GM19397 (cell line): ENCODE measurements around the gene BTBD6.

ENCODE experiments used
- ATAC-seq: cut with Tn5 transposase; IDR thresholded peaks from one replicate; pipeline ENCODE4 v1.9.1; 2021; ENCODE audit warnings: mild to moderate bottlenecking, moderate library complexity; ENCODE audit not compliant: unreplicated experiment

The BTBD6 gene

DNA sequence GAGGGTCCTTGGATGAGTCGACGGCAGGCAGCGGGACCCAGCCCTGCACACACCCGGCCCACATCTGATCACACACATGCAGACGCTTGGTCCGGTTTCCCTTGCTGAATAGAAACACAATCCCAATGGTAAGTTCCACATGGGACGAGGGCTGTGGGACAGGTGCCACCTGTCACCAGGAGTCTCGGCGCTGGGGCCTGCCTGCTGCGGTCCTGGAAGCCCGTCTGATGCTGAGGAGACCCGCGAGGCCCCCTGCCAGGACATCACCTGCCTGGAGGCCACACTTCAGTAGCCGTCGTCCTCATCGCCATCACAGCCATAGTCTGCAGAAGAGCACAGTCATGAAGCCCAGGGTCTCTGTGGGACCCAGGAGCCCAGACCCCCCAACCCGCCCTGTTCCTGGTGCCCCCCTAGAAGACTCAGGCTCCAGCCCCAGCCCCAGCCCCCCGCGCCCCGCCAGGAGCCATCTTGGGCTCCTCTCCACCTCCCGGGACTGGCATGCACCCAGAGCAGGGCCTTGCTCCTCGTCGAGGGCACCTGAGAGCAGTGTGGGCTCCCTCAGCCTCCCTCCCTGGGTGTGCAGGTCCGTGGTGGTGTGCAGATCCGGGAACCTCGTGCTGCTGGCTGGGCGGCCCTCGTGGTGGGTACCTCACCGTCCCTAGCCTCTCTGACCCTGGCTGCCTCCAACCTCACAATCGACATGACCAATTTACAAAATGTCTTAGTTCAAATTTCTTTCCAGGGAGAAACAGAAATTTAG is 37.9 kb upstream of the BTBD6 start:
- no peak for ATAC-seq

DNA sequence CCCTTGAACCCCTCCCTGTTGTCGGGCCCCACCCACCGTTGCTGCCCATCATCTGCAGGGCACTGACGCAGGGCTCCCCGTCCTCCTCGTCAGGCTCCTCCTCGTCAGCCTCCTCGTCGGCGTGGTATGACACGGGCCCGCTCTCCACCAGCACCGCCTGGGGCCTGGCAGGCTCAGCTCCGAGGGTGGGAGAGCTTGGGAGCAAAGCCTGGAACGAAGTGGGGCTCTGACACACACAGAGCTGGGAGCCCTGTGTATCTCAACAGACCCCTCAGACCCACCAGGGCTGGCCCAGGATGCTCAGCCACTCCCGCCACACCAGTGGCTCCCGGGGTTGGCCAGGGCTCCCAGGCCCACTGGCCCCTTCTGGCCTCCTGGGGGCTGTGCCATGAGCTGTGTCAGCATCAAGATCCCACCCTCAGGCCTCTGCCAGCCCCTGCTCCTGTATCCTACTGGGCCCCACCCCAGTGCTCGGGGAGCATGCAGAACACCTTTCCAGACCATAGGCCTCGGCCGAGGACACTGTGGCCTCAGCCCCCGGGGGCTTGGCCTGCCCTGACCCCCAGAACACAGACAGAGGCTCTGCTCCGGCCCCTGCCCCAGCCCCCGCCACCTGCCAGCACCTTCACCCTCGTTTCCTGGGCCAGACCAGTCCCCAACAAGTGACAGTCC is 37.1 kb upstream of the BTBD6 start:
- ATAC-seq: no peak

DNA sequence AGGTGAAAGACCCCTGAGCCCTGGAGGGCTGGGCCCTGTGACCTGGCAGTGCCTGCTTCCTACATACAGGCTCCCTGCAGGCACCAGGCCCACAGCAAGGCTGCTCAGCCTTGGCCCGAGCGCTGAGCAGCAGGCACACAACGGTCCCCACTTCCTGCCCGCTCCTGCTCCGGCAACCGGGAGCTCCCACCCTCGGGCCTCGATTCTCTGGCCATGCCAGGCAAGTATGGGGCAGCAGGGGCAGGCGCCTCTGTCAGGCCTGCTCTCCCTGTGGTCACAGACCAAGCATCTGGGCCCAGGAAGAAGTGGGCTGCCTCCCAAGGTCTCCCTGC is 36.6 kb upstream of the BTBD6 start:
- no peak for ATAC-seq

DNA sequence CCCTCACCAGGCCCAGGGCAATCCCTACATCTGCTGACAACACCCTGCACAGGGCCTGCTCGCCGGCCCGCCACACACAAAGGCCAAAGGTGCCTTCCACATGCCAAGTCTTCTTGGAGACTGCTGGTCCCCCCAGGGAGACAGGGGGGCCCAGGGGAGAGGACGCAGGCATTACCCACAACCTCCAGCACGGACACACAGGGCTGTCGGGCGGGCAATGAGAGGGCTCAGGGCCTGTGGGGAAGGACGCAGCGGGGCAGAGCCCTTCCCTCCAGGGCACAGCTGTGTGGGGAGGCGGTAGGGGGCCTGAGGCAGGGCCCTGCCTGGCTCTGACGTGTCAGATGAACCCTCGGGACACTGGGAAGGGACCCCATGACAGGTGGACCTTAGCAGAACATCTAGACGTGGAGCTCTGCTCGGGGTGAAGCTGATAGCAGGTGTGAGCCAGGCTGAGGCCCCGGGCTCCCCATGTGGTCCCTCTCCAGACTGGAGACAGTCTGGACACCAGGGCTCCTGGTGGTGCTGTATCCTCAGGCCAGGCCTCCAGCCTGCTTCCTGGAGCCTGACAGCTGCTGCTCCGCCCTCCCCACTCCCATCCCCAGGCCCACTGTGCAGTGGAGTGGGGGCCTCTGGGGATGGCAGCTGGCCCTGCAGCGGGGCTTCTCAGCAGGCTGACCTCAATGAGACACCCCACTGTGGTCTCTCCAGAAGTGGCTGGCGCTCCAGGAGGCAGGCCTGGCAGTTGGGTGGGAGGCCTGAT is 35.6 kb upstream of the BTBD6 start:
- ATAC-seq: no peak

DNA sequence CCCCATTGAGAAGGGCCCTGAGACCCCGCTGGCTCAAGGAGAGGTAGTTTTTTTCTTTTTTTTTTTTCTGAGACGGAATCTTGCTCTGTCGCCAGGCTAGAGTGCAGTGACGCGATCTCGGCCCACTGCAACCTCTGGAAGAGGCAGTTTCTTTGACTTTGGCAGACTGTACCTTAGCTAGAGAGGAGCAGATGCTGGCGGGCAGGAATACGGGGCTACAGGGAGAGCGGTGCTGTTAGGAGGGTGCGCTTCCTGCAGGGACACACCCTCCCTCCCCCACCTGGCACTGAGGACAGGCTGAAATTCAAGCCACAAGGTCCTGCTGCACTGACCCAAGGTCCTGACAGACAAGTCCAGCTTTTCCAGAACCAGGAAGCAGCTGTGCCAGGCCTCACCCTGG is 35.0 kb upstream of the BTBD6 start:
- no peak for ATAC-seq

DNA sequence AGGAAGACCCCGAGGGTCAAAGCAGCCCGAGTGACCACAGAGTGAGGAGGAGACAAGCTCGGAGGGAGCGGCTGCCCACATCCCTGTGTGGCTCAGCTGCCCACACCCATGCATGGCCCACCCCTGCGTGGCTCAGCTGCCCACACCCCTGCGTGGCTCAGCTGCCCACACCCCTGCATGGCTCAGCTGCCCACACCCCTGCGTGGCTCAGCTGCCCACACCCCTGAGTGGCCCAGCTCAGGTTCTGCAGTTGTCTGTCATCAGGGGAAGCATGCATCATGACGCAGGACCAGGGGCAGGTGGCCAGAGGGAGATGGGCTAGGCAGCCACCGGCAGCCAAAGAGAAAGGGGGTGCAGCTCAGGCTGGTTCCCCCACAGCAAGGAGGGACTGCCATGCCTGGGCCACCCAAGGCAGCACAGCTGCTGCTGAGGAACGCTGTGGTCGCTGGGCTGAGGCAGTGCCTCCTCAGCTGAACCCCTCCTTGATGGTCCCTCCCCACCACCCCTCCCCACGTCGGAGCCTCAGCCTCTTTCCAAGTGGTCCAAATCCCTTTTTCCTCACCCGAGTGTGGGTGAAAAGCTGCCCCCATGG is 33.9 kb upstream of the BTBD6 start:
- no peak for ATAC-seq

DNA sequence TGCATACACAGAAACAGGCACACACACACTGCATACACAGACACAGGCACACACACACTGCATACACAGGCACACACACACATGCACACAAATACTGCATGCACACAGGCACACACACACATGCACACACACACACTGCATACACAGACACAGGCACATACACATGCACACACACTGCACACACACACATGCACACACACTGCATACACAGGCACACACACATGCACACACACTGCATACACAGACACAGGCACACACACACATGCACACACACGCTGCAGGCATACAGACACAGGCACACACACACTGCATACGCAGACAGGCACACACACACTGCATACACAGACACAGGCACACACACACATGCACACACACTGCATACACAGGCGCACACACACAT is 32.7 kb upstream of the BTBD6 start:
- no peak for ATAC-seq

DNA sequence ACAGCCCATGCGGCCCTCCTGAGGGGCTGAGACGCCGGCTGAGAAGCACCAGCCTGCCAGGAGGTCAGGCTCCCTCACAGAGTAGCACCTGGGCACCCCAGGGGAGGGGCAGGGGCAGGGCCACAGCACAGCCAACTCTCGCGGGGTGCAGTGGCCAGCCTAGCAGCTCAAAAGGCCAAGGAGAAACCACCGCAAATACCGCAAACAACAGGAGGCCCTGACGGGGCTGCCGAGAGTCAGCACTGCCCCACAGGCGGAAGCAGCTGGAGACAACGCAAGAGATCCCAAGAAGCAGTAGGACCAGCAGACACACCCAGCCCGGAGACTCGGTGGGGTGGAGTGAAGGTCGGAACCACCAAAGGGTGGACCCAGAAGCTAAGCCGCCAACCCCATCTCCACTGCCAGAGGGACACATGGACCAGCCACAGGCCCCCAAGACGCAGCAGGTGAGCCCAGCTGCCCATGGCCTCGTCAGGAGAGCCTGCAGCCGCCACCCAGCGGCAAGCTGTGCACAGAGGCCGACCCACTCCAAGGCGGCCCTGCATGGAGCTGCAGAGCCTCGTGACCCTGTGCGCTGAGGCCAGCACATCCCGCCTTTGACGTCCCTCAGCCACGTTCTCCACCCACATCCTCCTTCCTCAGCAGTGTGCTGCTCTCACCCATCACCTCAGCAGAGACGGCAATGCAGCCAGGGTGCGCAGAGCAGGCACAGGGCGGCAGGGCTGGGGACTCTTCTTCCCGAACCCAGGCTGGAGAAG is 31.7 kb upstream of the BTBD6 start:
- no peak for ATAC-seq

DNA sequence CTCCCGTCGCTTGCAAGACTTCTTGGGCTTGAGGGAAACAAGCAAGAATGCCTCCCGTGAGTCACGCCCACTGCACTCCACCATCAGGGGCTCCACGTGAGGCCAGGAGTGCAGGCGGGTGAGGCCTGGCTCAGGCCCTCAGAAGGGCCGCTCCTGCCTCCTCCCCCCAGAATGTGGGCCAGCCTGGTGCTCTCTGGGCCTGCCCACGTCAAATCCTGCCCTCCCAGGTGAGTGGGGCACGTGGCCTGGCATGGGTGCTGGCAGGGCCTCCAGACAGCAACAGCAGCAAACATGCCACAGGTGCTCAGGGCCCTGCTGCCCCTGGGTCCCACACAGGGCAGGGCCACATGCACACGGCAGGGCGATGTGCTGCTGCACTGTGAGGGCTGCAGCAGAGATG is 30.6 kb upstream of the BTBD6 start:
- ATAC-seq: no peak

DNA sequence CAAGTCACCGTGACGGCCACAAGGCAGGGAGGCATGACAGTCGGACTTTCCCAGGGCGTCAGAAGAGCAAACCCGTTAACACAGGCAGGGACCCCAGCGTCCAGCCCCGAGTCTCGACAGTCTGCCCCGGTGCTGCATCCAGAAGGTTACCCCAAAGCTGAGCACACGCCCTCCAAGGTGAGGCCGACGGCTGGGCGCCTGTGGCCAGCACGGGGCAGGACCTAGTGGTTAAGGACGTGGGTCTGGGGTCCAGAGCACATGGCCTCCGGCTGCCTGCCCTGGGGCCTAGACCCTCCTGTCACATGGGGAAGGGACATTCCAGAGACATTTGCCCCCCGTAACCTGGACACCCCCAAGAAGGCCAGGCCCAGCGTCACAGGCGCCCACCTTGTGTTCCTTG is 29.7 kb upstream of the BTBD6 start:
- no peak for ATAC-seq

DNA sequence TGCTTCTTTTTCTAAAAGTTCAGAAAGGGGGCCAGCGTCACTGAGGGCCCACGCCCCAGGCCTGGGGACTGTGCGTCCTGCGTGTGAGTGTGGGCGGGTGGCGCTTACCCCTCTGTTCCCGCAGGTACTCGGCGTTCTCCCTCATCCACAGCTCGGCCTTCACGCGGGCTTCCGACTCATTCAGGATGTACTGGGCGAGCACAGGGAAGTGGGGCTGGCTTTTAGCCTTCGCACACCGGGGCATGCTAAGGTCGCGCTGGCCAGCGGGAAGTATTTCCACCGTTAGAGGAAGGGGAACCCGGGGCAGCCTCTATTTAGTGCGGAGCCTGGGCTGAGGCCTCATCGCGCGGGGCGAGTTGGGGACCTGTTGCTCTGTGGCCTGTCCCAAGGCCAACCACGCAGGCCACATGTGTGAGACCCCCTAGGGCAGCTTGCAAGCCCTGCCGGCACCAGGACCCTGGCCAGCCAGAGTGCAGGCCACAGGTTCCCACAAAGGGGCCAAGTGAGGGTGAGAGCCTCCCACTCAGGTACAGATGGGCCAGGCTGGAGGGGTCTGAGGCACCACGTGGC is 29.2 kb upstream of the BTBD6 start:
- no peak for ATAC-seq

DNA sequence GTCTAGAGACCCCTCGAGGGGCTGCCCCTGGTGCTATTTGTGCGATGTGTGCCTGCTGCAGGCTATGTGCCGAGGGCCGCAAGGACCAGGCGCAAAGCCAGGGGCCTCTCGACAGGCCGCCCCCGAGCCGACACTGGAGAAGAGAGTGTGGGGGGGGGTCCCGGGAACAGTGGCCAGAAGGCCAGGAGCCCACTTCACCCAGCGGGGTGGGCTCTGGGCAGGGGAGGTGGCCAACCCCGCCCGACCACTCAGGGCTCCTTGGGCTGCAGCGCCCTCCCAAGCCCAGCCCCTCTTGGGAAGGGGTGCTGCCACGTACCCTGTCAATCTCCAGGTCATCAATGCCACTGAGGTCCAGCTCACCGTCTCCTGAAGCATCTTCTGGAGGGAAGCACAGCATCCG is 28.6 kb upstream of the BTBD6 start:
- no peak for ATAC-seq

DNA sequence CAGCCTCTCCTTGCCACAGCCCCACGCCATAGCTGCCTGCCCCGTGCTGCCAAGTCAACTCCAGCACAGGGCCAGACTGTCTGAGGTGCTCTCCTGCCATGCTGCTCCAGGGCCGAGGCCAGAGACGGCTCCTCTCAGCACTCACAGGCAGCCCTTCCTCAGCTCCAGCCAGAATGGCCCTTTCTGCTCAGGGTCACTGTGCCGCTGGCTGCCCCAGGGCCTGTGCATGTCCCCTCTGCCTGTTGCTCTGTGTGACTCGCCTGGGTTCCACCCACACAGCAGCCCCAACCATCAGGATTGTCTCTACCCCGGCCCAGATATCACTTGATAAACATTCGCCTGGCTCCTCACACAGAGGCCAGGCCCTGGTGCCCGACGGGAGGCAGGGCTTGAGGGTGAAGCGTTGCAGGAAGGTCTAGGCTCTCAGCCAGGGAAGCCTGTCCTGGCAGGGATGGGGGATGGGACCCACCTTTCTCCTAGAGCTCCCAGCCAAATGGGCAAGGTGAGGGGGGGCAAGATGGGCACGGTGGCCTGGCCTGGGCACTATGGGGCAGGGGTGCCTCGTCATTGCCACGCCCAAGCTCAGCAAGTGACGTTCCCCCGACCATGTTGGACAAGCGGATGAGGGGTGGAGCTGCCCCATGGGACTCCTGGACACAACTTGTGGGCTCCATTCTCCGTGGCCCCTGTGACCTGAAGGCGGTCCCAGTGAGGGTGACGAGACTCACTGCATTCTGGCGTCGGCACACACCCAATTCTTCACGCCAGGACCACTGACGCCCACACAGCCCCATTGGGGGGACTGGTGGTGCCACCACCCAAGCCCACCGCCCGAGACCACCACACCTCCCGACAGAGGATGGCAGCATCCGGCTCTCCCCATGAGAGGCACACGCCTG is 27.4 kb upstream of the BTBD6 start:
- no peak for ATAC-seq

DNA sequence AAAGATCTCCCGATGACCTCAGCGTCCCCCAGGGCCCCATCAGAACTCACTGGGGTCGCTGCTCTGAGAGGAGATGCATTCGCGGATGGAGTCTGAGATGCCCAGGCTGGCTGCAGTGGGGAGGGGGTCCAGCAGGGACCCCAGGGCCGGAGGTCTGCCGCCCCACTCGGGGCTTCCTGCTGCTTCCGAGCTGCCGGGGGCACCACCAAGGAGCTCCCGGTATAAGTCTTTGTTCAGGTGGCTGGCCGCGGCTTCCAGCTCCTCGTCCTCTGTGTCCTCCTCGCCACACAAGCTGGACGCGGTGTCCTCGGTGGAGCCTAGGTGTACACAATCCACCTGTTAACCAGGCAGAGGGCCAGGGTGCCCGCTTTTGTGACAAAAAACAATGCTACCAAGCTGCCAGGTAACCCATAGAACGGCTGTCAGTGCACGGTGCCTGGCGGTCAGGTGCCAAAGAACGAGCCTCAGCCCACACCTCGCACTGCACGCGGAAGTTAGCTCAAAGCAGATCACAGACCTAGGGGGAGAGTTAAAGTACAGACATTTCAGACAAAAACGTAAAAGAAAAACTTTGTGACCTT is 26.6 kb upstream of the BTBD6 start:
- ATAC-seq: no peak

DNA sequence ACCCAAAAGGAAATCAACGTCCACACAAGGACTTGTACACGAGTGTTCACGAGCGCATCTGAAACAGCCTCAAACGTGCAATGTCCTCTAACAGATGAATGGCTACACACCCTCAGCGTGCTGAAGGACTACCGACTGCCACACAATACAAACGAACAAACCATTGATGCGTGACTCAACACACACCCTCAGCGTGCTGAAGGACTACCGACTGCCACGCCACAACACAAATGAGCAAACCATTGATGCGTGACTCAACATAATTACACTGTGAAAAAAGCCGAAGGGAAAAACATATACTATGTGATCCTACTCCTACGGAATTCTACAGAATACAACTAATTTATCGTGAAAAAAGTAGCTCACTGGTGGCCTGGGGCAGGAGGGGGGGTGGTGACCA is 25.1 kb upstream of the BTBD6 start:
- ATAC-seq: no peak

DNA sequence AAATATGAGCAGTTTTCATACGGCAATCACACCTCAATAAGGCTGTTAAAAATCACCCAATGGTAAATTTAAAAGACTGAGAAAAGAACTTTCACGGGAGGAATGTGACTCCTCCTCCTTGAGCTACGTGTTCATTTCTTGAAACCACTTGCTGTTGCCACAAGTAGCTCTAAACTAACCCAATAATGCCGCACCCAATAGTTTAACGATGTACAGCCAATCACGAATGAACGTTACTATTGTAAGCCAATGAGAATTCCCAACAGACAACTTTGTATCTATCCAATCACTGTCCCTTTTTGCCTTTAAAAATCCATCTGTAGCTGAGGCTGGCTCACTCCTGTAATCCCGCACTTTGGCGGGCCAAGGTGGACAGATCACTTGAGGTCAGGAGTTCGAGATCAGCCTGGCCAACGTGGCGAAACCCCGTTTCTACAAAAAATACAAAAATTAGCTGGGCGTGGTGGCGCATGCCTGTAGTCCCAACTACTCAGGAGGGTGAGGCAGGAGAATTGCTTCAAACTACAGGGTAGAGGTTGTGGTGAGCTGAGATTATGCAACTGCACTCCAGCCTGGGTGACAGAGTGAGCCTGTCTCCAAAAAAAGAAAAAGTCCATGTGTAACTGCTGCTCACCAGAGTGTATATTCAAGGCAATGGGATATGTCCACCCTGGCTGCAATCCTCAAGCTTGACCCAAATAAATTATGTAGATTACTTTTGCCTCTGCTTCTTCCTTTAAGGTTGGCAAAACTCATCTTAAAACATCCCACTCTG is 24.4 kb upstream of the BTBD6 start:
- no peak for ATAC-seq

DNA sequence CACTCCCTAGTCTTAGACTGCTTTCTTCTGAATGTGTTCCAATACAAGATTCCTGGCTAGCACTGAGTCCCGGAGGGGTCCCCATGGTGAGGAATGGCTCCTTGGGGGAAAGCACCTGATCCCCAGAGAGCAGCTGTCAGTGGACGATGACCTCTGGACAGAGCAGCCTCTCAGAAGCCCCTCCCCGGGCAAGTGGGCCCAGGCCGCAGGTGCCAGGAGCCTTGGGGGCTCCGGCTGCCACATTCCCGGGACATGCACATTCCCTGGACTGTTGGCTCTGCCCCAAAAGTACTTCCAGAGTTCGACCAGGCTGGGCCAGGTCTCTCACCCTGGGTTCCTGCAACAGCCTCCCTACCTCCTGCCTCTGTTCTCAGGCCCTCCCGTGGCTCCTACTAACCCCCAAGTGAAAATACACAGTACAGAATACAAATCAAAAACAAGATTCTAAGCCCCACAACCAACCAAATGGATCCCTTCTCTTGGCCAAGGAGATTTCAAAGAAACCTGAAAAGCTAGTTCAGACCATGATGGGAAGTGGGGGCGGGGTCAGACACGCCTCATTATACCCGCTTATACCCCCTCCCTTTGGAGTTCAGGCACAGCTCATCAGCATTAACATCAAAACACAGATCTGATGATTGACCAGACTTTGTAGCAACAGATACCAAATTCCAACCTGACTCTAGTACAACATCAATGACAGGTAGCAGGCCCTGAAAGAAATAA is 23.3 kb upstream of the BTBD6 start:
- ATAC-seq: no peak

DNA sequence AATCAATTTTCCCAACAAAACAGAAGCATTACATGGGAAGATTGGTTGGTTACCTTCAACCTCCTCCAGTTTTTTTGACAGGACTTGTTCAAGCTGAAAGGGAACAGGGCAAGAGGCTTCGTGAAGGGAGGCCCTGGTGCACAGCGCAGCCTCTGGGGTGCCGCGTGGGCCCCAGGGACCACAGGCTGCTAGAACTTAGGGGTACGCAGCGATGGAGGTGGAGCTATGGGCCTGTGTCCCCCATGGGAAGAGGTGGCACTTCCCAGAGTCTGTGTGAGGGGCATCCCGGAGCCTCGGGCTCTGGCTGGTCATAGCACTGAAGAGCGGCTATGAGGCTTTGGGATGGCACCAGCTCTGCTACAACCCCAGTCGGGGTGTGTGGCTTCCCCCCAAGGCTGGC is 22.1 kb upstream of the BTBD6 start:
- no peak for ATAC-seq
